HCT116 (cell line): ENCODE data around the gene RBX1.

Experiments used
- EZH2 ChIP-seq: fragments of 200-600 bp; sonication (generic); IDR thresholded peaks from 2 replicates; pipeline ENCODE4 v1.6.1; 2017; ENCODE audit warnings: antibody characterized with exemption, mixed run types
- POLR2A ChIP-seq: IDR thresholded peaks from 2 replicates; pipeline ENCODE4 v1.7.0; 2011; ENCODE audit warnings: borderline replicate concordance; ENCODE audit not compliant: insufficient read depth, insufficient read length; ENCODE audit errors: extremely low read depth
- SIN3A ChIP-seq: IDR thresholded peaks from 2 replicates; pipeline ENCODE4 v1.6.1; 2012; ENCODE audit warnings: low read depth
- SP1 ChIP-seq: IDR thresholded peaks from 2 replicates; pipeline ENCODE4 v1.6.1; 2012; ENCODE audit warnings: low read depth
- SRF ChIP-seq: IDR thresholded peaks from 2 replicates; pipeline ENCODE4 v1.6.1; 2012; ENCODE audit warnings: low read depth
- YY1 ChIP-seq: IDR thresholded peaks from 2 replicates; pipeline ENCODE4 v1.6.1; 2011; ENCODE audit warnings: low read length, low read depth, moderate library complexity, mild to moderate bottlenecking; ENCODE audit not compliant: insufficient replicate concordance; ENCODE audit errors: extremely low read depth
- TF ChIP-seq, protein P1 (sequence below), 3 experiments: fragments of 200-600 bp in 1 of 3; sonication (generic) in 1 of 3; IDR thresholded peaks in 2 of 3; conservative IDR thresholded peaks in 1 of 3; 2 replicates each; pipeline ENCODE4 v1.5.1; 2012 to 2017; ENCODE audit warnings: low read depth in 2 of 3, low read length in 2 of 3, antibody characterized with exemption in 1 of 3, borderline replicate concordance in 1 of 3, control low read depth in 1 of 3, mild to moderate bottlenecking in 1 of 3, mixed read lengths in 1 of 3, mixed run types in 1 of 3, moderate library complexity in 1 of 3; ENCODE audit not compliant: insufficient read depth in 1 of 3
- TF ChIP-seq, protein P2 (sequence below): IDR thresholded peaks from 2 replicates; pipeline ENCODE4 v1.6.1; 2012; ENCODE audit warnings: low read depth

DNA sequence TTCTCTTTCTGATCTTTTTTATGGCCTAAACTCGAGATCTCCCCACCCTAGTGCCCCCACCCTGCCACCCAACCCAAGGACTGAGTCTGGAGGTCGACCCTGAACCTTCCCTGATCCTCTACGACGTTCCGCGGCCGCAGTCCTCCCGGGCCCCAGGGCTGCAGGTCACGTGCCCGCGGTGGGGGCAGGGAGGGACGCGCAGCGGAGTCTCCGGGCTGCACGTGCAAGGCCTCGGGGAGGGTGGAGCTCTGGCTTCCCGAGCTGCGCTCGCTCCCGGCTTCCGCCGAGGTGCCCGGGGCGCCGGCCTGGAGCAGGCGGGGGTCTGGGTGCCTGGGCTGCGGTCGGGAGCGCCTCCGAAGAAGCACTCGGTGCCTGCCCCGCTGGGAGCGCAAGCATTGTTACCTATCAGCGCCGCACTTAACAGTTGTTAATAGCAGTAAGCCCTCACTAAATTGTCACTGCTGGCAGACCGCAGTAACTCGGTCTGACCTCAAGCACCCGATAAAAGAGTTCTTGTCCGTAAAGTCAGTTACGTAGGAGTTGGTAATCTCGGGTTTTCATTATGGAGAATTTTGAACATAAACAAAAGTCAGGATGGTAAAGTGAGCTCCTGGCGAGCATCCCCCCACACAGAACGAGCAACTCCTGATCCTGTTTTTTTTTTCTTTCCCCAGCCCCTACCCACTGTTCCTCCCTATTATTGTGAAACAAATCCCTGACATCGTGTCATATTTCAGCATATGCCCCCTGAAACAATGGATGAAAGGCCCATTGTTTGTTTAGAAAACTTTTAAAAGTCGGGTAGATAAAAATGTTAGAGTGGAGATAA is 71.5 kb downstream of the RBX1 start:
- TF ChIP-seq SRF (no peak), POLR2A (peak; percentile 52), EZH2 (no peak), SIN3A (peak; percentile 55), SP1 (peak; percentile 64), YY1 (peak; percentile 58)
- TF ChIP-seq, protein P1, sequence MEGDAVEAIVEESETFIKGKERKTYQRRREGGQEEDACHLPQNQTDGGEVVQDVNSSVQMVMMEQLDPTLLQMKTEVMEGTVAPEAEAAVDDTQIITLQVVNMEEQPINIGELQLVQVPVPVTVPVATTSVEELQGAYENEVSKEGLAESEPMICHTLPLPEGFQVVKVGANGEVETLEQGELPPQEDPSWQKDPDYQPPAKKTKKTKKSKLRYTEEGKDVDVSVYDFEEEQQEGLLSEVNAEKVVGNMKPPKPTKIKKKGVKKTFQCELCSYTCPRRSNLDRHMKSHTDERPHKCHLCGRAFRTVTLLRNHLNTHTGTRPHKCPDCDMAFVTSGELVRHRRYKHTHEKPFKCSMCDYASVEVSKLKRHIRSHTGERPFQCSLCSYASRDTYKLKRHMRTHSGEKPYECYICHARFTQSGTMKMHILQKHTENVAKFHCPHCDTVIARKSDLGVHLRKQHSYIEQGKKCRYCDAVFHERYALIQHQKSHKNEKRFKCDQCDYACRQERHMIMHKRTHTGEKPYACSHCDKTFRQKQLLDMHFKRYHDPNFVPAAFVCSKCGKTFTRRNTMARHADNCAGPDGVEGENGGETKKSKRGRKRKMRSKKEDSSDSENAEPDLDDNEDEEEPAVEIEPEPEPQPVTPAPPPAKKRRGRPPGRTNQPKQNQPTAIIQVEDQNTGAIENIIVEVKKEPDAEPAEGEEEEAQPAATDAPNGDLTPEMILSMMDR (IDR thresholded peaks at IDR 0.05 in 2 of 3, conservative IDR thresholded peaks at IDR 0.05 in 1 of 3; ENCODE audit: borderline replicate concordance in 1 of 3, insufficient read depth in 1 of 3, low read depth in 2 of 3, low read length in 2 of 3), result no peak
- TF ChIP-seq, protein P2, sequence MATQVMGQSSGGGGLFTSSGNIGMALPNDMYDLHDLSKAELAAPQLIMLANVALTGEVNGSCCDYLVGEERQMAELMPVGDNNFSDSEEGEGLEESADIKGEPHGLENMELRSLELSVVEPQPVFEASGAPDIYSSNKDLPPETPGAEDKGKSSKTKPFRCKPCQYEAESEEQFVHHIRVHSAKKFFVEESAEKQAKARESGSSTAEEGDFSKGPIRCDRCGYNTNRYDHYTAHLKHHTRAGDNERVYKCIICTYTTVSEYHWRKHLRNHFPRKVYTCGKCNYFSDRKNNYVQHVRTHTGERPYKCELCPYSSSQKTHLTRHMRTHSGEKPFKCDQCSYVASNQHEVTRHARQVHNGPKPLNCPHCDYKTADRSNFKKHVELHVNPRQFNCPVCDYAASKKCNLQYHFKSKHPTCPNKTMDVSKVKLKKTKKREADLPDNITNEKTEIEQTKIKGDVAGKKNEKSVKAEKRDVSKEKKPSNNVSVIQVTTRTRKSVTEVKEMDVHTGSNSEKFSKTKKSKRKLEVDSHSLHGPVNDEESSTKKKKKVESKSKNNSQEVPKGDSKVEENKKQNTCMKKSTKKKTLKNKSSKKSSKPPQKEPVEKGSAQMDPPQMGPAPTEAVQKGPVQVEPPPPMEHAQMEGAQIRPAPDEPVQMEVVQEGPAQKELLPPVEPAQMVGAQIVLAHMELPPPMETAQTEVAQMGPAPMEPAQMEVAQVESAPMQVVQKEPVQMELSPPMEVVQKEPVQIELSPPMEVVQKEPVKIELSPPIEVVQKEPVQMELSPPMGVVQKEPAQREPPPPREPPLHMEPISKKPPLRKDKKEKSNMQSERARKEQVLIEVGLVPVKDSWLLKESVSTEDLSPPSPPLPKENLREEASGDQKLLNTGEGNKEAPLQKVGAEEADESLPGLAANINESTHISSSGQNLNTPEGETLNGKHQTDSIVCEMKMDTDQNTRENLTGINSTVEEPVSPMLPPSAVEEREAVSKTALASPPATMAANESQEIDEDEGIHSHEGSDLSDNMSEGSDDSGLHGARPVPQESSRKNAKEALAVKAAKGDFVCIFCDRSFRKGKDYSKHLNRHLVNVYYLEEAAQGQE, result no peak
